NCI-H524 (cell line): ENCODE results near the gene CAMK1D.

Experiments used
- DNase-seq, 2 experiments: peaks; one replicate each; lab custom pipeline; 2025; lab: John Stamatoyannopoulos, UW

Gene CAMK1D

GRCh38 chr10:12499076-12499986, 150.0 kb downstream of the CAMK1D start:
- DNase-seq = no peak

DNA sequence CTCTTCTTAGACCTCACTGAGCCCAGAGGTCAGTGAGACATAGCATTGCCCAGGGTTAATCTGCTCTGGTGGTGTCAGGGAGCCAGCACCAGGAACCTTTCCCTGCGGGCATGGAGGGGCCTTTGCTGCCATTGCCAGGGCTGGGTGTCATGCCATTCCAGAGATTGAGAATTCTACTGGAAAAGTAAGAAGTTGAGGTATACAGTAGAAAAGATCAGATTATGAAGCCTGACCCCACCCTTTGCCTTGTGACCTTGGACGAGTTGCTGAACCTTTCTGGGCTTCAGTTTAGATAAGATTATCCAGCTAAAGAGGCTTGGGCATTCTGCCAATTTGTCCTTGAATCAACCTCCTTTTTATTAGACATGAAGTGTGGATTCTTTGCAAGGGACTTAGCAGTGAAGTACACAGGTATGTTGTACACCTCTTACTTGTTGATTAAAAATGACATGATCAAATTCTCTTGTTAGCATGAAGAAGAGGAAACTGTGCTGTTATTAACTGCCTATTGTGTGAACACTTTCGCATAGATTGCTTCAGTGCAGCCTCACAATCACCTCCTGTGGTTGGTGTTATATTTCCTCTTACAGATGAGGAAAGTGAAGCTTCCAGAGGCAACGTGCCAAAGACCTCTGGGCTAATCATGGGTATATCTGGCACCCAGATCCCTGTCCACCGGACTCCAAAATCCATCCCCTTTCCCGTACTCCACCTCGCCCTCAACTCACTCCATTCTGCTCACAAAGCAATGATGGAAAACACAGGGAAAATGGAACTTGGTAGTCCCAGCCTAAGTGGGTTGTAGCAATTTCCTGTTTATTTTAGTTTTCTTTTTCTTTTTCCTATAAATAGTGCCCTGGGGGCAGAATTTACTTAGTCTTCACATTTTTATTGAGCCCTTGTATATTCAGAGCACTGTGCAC, 151.3 kb downstream of the CAMK1D start:
- peak; percentile 2 to 35 for DNase-seq

GRCh38 chr10:12501324-12501723, 152.0 kb downstream of the CAMK1D start:
- no peak for DNase-seq

- DNase-seq = no peak
Observed at GRCh38 chr10:12501841-12502525, 152.6 kb downstream of the CAMK1D start.

GRCh38 chr10:12502526-12503274, 153.4 kb downstream of the CAMK1D start:
- DNase-seq = no peak

DNA sequence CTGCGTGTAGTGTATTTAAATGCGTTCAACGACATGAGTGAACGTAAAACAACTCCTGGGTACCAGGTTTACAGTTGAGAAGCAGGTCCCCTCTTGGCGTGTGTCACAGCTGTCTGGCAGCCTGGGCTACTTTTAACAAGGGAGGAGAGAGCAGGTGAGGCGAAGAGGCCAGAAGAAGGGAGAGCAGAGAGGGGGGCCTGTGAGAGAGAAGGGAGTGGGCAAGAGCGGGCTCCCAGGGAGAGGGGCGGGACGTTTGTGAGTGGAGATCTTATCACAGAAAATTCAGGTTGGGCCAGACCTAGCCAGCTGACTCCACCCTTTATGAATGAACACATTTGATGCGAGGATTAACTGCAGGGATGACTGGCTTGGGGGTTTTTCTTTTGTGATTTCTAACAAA, 154.0 kb downstream of the CAMK1D start:
- DNase-seq = no peak

DNA sequence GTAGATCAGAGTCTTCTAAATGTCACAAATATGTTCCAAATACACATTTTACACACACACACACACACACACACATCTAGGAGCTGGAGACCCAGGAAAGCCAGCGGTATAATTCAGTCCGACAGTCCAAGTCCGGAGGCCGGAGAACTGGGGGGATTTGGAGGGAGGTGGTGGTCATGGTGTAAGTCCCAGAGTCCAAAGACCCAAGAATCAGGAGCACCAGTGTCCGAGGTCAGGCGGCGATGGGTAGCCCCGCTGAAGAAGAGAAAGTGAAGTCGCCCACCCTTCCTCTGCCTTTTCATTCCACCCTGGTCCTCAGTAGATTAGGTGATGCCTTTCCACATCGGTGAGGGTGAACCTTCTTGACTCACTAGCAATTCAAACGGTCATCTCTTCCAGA, 154.8 kb downstream of the CAMK1D start:
- no peak for DNase-seq

GRCh38 chr10:12504628-12505027, 155.3 kb downstream of the CAMK1D start:
- no peak for DNase-seq

DNA sequence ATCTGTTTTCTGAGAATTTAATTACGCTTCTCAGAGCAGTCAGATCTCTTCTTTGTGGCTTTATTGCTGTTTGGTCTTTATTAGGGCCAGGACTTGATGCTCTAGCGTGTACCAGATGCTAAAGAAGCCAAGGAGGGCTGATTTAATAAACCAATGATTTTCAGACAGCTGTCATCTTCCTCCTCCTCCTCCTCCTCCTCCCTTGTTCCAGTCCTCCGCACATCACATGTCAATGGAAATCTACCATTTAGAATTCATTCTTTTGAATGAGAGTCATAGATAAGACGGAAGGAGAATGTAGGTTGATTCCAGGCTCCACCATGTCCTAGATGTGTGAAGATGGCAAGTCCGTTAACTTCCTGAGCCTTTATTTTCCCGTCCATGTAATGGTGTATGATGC, 156.3 kb downstream of the CAMK1D start:
- no peak for DNase-seq

GRCh38 chr10:12507165-12507850, 158.0 kb downstream of the CAMK1D start:
- no peak for DNase-seq

DNA sequence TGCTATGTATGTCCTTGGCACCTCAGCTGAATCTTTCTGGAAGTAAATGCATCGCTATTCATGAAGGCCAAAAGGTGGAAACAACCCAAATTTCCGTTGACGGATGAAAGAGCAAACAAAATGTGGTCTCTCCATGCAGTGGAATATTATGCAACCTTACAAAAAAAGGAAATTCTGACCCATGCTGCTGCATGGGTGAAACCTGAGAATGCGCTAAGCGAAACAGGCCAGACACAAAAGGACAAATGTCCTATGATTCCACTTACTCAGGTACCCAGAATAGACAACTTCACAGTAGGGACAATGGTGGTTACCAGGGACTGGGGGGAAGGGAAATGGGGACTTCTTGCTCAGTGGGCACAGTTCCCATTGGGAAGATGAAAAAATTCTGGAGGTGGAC, 158.8 kb downstream of the CAMK1D start:
- no peak for DNase-seq

DNA sequence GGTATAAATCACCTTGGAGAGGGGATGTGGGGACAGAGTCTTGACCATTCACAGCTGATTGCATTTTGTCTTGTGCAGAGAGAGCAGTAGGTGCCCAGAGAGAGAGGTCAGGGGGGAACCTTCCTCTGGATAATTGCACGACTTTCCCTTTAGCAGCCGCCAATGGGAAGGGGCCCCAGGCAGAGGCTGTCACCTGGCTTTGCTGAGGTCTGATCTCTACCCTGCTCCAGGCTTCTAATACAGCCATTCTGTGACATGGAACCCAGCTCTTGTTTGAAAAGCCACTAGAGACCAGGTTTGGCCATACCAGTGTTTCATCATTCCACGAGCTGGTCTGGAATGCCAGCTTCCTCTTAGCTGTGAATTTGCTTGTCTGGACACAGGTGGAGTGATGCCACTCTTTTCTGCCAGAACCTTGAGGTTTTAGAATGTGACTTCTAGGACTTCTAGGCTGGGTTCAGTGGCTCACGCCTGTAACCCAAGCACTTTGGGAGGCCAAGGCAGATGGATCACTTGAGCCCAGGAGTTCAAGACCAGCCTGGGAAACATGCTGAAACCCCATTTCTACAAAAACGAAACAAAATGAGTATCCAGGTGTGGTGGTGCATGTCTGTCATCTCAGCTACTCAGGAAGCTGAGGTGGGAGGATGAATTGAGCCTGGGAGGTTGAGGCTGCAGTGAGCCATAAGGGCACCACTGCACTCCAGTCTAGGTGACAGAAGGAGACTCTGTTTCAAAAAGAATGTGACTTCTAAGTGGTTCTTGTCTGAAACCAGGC, 159.9 kb downstream of the CAMK1D start:
- DNase-seq = no peak

DNA sequence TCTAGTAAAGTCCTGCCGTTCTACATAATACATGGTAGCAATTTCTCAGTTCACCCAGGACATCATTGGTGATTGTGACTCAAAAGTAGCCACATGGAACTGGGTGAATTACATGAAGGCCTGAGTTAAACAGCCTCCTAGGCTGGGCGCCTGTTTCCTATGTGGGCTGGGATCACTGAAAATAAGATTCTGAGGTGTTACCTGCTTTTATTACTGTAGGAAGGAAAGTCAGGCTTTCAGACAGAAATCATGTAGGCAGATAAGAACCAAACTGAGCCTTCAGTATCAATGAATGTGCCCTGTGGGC, 160.4 kb downstream of the CAMK1D start:
- no peak for DNase-seq

DNA sequence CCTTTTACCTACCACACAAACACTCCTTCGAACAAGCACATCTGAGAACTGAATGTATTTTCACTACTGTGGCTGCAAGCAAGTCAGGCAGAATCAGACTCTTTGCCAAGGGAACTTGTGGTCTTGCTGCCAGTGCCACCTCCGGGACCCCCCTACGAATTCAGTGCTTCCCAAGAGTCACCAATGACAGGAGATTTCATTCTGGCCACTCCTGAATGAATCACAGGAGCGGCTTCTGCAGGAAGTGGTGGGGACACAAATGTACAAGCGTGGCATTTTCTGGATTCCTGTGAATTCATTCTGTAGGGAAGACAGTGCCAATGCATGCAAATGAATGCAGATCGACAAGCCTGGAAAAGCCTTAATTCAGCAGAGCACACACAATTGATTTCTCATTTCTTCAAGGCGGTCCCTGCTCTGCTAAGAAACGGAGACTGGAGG, 161.2 kb downstream of the CAMK1D start:
- no peak for DNase-seq

- DNase-seq = no peak
Observed at GRCh38 chr10:12510984-12511383, 161.6 kb downstream of the CAMK1D start.

GRCh38 chr10:12511651-12512050, 162.3 kb downstream of the CAMK1D start:
- no peak for DNase-seq

DNA sequence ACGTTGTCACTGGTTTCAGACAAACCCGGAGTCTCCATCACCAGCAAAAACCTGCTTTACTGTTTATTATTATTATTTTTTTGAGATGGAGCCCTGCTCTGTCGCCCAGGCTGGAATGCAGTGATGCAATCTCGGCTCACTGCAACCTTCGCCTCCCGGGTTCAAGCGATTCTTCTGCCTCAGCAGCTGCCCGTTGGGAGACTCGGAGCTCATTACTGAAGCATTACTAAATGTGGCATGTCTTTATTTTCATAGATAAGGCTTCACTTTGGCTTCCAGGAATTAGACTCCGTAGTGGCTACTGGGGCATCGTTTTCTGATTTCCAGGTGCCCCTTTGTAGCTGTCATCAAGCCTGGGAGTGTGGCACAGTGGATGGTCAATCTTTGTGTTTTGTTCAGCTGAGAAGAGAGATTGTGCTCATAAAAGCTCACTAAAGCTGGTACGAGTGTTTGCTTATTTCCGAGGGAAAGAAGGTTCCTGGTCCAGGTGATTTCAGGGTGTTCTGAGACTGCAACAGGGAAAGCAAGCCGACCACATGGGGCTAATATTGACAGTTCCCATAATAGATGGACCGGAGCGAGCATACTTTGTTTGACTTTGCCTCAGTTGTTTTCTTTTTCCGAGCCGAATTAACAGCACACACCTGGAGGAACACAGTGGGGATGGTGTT, 163.1 kb downstream of the CAMK1D start:
- no peak for DNase-seq

GRCh38 chr10:12513003-12513365, 163.6 kb downstream of the CAMK1D start:
- DNase-seq = peak in 1 of 2 experiments; percentile 39

DNA sequence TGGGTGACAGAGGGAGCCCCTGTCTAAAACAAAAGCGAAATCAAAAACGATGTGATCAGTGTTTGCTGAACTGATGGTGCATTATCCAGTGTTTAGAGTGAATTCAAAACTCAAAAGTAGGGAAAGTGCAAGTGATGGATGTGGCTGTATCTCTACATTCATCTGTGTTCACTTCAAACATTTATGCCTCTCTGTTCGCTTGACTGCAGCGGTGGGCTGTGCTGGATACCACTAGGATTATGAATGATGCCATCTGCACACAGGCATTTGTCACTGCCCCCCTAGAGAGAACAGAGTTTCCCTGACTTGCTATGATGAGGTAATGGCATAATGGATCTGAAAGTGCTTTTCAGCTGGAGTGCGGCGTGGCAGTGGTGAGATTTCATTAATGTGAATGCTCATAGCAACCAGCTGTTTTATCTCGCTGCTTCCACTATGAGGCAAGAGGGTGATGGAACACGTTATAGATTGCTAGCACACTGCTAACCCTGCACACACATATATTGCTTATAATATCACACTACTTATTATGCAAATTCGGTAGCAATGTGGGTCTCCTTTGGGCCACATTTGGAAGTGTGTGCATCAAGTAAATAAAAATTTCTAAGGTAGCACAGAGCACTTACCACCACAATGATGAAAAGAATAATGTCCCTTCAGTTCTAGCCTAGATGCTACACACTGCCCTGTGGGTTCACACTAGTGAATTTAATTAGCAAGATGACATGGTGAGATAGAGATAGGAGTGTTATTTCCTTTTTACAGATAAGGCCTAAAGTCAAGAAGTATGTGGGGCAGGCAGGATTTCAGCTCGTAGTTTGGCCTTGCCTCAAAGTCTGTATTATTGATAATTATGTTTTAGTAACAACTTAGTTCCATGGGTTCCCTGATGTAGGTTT, 164.7 kb downstream of the CAMK1D start:
- peak; percentile 41 to 79 for DNase-seq
